T follicular helper cell (primary cell): ENCODE results near the gene PIP5K1B.

ENCODE experiments used
- DNase-seq: peaks from one replicate; pipeline ENCODE4 v3.0.0-alpha.2; 2020; ENCODE audit warnings: low read depth

PIP5K1B gene

GRCh38 chr9:68817079-68817875 is 112.2 kb downstream of the PIP5K1B start:
- no peak for DNase-seq

DNA sequence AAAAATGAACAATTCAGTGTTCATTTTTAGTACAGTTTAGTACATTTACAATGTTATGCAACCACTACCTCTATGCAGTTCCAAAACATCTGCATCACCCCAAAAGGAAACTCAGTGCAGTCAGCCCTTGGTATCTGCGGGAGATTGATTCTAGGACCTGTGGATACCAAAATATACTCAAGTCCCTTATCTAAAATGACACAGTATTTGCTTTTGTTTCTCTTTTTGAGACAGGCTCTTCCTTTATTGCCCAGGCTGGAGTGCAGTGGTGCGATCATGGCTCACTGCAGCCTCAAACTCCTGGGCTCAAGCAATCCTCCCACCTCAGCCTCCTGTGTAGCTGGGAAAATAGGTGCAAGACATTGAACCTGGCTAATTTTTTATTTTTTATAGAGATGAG is 114.0 kb downstream of the PIP5K1B start:
- no peak for DNase-seq

- no peak for DNase-seq
Observed at GRCh38 chr9:68821911-68822310, 116.9 kb downstream of the PIP5K1B start.

GRCh38 chr9:68822596-68823165 is 117.6 kb downstream of the PIP5K1B start:
- DNase-seq: no peak

- no peak for DNase-seq
Observed at GRCh38 chr9:68825762-68826472, 120.9 kb downstream of the PIP5K1B start.

GRCh38 chr9:68827837-68828744 is 123.1 kb downstream of the PIP5K1B start:
- DNase-seq: no peak

- DNase-seq: no peak
Observed at GRCh38 chr9:68832101-68832500, 127.1 kb downstream of the PIP5K1B start.

DNA sequence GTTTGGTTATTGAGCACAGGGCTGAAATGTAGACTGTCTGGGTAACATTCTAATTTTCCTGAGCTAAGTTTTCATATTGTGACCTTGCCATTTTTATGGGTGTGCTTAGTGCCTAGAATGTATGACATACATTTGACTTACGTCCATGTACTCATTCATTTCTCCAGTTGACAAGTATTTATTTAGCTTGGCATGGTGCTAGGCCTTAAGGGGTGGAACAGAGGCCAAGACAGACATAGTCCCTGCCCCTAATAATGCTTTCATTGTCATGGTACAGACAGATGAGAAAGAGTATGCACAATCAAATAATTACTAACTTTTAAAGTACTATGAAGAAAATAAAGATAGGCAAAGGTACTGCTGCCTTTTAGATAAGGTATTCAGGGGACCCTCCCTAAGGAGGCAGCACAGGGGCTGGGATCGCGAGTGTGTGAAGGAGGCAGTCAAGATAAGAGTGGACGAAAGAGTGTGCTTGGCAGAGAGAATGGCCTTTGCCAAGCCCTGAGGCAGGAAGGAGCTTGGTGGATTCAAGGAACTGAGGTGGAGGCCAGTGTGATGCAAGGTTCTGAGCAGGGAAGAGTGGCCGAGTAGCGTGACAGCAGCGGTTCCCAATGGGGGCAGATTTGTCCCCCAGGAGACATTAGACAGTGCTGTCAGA is 128.0 kb downstream of the PIP5K1B start:
- DNase-seq: no peak

GRCh38 chr9:68834931-68835520 is 130.0 kb downstream of the PIP5K1B start:
- DNase-seq: no peak

DNA sequence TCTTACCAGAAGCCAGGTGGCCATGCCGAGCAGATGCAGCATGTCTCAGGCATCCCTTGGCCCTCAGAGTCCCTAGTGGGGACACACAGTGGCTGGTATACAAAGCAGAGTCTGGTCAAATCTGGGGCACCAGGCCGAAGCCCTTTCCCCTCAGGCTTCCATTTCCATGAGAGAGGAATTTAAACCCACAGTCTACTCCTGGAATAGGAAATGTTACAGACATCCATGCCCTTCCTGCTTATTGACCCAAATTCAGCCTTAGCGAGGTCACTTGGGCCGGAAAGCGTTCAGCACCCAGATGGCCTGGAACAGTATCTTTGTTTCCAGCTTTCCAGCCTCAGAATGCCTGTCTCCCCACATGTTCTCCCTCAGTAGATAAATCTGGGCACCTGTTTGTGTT is 131.7 kb downstream of the PIP5K1B start:
- no peak for DNase-seq

DNA sequence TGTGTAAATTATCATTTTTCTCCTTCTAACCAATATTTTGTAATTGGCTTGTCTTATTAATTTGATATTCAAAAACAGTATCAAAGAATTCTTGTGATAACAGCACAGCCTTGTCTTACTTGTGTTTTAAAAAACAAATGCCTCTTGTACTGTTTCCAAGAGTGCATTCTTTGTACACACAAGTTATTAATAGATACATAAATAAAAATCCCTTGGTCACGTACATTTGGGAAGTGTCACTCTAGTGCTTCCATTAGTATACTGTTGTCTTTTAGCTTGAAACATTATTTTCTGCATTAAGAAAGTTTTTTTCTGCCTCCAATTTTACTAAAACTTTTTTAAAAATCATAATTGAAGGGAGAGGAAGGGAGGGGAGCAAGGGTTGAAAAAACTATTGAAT is 133.2 kb downstream of the PIP5K1B start:
- DNase-seq: no peak

- no peak for DNase-seq
Observed at GRCh38 chr9:68841276-68842052, 136.4 kb downstream of the PIP5K1B start.

- DNase-seq: no peak
Observed at GRCh38 chr9:68842568-68842967, 137.5 kb downstream of the PIP5K1B start.

DNA sequence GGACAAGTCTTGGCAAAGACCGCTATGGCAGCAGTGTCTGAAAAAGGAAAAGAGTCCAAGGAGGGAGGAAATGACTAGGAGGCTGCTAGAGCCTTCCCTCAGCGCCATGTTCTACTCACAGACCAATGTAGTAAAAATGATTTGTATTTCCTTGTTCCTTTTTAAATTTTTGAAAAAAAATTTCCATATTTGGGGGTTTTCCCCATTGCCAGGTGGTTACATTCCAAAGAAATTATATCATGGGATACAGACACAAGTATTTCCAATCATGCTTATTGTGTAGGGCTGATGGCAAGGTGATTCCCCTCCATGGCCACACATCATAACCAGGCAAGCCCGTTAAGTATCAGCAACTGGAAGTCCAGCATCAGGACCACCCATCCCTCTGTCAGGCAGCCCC is 138.2 kb downstream of the PIP5K1B start:
- no peak for DNase-seq

GRCh38 chr9:68844157-68844556 is 139.1 kb downstream of the PIP5K1B start:
- no peak for DNase-seq

DNA sequence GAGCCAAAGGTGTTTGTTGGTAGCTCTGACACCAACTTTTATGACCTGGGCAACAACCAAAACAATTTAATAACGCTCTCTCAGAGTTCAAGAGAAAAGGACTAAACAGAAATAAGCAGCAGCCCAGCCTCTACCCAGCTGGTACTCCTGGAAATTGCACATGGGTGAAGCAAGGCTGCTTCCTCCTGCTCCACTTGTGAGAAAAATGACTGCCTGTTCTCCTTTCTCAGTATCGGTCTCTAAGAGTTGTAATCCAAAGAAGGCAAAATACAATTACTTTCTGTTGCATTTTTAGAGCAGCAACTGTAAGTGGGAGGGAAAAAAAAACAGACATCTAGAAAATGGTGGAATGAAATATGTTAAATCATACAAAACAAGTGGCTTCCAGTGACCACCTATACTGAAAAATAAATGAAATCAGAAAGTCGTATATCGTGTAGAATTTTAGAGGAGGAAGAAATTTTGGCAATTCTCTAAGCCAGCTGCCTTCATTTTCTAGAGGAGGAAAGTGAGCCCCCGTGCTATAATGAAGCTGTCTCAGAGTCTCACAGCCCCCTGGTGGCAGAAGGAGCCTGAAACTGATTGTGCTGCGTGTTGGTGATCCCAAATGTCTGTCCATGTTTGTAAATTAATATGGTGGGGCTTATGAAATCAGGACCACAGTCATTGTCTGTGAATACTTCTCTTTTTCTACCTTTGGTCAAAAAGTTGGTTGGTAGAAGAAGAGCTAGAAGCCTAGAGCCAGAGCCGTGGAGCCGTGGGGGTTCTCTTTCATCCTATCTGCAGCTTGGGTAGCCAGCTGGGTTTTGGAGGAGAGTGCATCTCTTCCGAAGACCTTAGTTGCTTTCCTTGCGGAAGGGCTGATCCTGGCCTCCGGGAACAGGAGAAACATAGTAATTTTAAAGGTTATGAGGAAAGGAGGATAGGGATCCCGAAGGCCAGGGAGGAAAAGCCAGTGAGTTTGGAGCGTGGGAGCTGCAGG is 139.9 kb downstream of the PIP5K1B start:
- no peak for DNase-seq

GRCh38 chr9:68847765-68848164 is 142.7 kb downstream of the PIP5K1B start:
- no peak for DNase-seq

DNA sequence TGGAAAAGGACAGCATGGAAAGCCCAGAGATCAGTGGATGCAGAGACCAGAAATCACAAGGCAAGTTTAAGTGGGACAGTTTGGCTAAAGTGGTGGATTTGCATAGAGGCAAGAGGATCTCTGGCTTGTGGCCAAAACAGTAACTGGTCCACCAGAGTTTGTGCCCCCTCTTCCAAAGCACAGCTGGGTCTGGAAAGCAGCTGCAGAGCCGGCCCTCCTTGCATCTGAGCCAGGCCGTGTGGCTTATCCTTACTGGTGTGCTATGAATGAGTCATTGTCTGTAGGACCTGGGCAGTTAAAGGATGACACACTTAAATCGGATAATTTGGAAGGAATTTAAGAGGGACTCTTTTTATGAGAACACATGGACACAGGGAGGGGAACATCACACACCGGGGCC is 146.6 kb downstream of the PIP5K1B start:
- no peak for DNase-seq

DNA sequence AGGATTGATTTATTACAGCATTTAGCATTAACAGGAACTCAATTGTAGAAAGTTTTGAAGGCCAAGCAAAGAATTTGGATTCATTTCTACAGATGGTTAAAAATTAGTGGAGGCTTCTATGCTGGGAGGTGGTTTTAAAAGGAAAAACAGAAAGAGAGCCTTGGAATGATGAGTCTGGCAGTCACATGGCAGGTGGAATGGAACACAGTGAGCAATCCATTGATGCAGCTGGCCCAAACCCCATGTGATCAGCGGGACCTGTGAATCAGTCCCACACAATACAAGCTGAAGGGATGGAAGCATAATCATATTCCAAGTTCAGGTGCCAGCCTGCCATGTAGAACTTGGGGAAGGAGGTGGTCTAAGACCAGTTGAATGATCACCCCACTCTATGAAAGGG is 147.9 kb downstream of the PIP5K1B start:
- no peak for DNase-seq
